Measurements from ENCODE around the gene SURF6.
A peak's percentile ranks its signal among the peaks of the same experiment; 100 is the strongest.

The SURF6 gene

DNA sequence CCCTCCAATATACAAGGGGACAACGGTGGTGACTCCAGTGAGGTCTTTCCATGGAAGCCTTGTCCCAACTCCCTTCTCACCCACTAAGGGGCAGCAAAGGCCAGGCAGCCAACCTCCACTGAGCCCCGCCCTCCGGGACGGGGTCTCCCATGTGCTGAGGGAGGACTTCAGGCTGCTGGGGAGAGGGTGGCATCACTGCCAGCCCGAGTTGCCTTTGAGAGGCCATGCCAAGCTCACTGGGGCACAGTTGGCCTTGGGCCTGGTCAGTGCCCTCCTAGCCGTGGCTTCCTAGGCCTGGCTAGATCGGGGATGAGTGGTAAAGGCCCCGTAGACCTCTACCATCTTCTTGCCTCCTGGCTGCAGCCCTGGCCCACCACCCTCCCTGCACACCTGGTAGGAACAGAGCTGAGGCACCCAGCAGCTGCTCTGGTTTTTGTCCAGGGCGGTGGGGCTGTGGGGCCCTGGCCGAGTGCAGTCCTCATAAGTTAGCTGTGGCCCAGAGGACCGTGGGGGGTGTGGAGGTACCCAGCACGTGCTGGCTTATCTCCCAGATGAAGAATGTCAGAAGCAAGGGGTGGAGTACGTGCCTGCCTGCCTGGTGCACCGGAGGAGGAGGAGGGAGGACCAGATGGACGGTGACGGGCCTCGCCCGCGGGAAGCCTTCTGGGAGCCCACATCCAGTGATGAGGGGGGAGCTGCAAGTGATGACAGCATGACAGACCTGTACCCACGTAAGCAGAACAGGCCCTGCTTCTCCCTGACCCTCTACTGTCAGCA, 23.6 kb upstream of the SURF6 start:
- H3K4me3 ChIP-seq (ENCODE audit: low read length), result no peak overlapping the region
- TF ChIP-seq, protein P1, sequence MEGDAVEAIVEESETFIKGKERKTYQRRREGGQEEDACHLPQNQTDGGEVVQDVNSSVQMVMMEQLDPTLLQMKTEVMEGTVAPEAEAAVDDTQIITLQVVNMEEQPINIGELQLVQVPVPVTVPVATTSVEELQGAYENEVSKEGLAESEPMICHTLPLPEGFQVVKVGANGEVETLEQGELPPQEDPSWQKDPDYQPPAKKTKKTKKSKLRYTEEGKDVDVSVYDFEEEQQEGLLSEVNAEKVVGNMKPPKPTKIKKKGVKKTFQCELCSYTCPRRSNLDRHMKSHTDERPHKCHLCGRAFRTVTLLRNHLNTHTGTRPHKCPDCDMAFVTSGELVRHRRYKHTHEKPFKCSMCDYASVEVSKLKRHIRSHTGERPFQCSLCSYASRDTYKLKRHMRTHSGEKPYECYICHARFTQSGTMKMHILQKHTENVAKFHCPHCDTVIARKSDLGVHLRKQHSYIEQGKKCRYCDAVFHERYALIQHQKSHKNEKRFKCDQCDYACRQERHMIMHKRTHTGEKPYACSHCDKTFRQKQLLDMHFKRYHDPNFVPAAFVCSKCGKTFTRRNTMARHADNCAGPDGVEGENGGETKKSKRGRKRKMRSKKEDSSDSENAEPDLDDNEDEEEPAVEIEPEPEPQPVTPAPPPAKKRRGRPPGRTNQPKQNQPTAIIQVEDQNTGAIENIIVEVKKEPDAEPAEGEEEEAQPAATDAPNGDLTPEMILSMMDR (conservative IDR thresholded peaks at IDR 0.05; ENCODE audit: low read depth, low read length), result peak; percentile 49
- no peak for DNase-seq (ENCODE audit: low read depth)

DNA sequence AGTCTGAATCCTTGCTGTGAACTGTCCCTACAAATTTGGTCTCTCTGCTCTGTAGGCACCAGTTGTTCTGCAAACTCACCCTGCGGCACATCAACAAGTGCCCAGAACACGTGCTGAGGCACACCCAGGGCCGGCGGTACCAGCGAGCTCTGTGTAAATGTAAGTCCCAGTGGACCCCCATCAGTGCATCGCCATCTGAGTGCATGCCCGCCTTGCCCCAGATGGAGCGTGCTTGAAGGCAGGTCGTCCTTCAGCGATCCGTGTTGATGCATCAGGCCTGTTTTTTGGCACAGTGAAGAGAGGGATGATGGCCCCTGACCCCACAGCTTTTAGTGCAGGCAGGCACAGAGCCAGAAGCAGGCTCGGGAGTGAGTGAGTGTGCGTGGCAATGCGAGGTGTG, 21.7 kb upstream of the SURF6 start:
- no peak for DNase-seq (ENCODE audit: low read depth)
- TF ChIP-seq, protein P1 (conservative IDR thresholded peaks at IDR 0.05; ENCODE audit: low read depth, low read length), result no peak
- H3K4me3 ChIP-seq (ENCODE audit: low read length), result no peak overlapping the region

DNA sequence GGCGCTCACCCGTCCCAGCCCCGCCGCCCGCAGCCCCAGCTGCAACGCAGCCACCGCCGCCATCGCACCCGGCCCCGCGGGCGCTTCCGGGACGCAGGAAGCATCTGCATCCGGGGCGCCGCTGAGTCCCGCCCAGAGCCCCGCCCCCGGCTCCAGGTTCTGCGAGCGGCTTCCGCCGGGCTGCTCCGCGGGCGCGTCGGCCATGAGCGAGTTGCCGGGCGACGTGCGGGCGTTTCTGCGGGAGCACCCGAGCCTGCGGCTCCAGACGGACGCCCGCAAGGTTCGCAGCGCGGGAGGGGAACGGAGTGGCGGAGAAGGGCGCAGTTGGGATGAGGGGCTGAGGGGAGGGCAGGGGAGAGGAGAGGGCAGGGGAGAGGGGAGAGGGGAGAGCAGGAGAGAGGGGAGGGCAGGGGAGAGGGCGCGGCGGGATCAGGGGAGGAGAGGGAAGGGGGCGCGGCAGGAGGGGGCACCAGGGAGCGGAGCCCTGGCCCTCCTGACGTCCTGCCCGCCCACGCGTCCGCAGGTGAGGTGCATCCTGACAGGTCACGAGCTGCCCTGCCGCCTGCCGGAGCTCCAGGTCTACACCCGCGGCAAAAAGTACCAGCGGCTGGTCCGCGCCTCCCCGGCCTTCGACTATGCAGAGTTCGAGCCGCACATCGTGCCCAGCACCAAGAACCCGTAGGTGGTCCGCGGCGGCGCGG, 20.6 kb upstream of the SURF6 start, which contains the start of the genes SURF1 and SURF2:
SURF1 (minus strand) TSS at position 97 of the 701 bp plus-strand sequence; CDS start at position 63, 34 bp downstream.
SURF2 (plus strand) TSS at position 160 of the 701 bp plus-strand sequence; CDS start at position 203, 43 bp downstream.
- TF ChIP-seq, protein P1 (conservative IDR thresholded peaks at IDR 0.05; ENCODE audit: low read depth, low read length), result no peak
- peak within 1 kb of the TSS; percentile 88 for H3K4me3 ChIP-seq (ENCODE audit: low read length)
- no peak for DNase-seq (ENCODE audit: low read depth)

DNA sequence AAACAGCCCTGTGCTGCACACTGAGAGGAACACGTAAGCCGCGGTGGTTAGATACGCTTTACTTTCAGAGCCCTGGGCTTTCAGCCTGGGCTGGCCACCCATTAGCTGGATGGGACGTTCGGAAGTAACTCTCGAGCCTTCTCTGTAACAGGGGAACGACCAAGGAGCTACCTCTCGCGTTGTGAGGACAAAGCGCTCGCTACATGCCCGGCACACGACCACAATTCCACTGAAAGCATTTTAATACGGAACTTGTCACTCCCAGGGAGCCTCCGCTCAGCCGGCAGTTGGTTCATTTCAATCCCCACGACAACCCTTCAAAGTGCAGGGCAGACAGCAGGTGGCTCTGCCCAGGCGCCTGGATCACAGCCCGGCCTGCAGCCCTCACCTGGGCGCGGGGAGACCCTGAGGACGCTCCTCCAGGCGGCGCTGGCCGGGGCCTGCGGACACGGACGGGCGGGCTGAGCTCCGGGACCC, 19.9 kb upstream of the SURF6 start:
- H3K4me3 ChIP-seq (ENCODE audit: low read length), result peak overlapping the region; percentile 88
- TF ChIP-seq, protein P1 (conservative IDR thresholded peaks at IDR 0.05; ENCODE audit: low read depth, low read length), result no peak
- no peak for DNase-seq (ENCODE audit: low read depth)

DNA sequence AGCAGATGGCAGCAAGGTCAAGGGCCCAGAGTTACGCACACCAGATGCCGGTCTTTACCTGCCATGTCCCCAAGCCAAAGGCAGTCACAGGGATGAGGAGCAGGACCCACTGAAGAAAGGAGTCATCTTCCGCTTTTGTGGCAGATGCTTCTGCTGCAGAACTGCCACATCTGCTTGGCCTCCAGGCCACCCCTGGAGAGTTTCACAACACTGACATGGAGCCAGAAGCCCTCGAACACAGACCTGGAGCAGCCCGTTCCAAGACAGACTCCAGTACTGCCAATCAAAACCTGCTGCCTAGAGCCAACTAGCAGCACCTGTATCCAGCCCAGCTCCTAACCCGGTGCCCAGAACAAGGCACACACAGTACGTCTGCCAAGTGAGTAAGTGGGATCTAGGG, 18.8 kb upstream of the SURF6 start:
- no peak overlapping the region for H3K4me3 ChIP-seq (ENCODE audit: low read length)
- TF ChIP-seq, protein P1 (conservative IDR thresholded peaks at IDR 0.05; ENCODE audit: low read depth, low read length), result no peak
- no peak for DNase-seq (ENCODE audit: low read depth)

DNA sequence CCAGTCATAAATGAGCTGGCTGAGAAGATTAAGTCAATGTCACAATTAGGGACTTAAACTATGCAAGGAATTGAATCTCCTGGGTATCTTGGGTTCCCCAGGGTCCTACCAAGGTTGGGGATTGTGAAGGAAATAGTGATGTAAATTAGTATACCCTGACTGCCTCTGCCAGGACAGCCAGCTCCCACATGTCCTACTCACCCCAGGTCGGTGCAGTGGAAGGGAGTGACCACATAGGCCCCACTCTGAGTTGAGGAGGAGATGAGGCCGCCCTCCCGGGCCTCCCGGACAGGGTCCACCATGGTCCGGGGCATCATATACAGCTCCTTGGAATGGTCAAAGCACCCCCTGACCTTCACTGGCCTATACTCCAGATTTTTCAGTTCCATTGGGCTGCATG, 17.6 kb upstream of the SURF6 start:
- DNase-seq (ENCODE audit: low read depth), result no peak
- no peak overlapping the region for H3K4me3 ChIP-seq (ENCODE audit: low read length)
- TF ChIP-seq, protein P1 (conservative IDR thresholded peaks at IDR 0.05; ENCODE audit: low read depth, low read length), result no peak

All from retinal pigment epithelial cell (primary cell).